Measurements from ENCODE around the gene PBRM1. TPM values are rescaled to one million over a fixed set of nuclear protein-coding genes. Genes with fewer than 3 reads are reported as not detected.

The PBRM1 gene
- total and polyA plus RNA-seq, 2 of the 8 experiments (the other 6 are each of a cell fraction or from before 2014, with no cell fraction given) = 19.3 to 65.8 TPM

- no peak for TF ChIP-seq CHD7 (IDR thresholded peaks at IDR 0.05; ENCODE audit: insufficient replicate concordance, low read length)
- no peak for TF ChIP-seq ATF3 (IDR thresholded peaks at IDR 0.05; ENCODE audit: insufficient read depth, low read depth, low read length)
- no peak for TF ChIP-seq SUZ12 (IDR thresholded peaks at IDR 0.05; ENCODE audit: low read length)
- no peak for TF ChIP-seq HDAC6 (IDR thresholded peaks at IDR 0.05; ENCODE audit: low read depth, low read length)
- TF ChIP-seq SRF (IDR thresholded peaks at IDR 0.05; ENCODE audit: low read depth, low read length) = no peak
Measured at GRCh38 chr3:52524258-52524751, 161.4 kb downstream of the PBRM1 start (continued).

Measured in H1 (cell line).